ENCODE measurements around the gene CROCC. TPM values are rescaled to one million over a fixed set of nuclear protein-coding genes. Genes with fewer than 3 reads are reported as not detected.

The CROCC gene
- total RNA-seq, 1 donor = 30.2 TPM

DNA sequence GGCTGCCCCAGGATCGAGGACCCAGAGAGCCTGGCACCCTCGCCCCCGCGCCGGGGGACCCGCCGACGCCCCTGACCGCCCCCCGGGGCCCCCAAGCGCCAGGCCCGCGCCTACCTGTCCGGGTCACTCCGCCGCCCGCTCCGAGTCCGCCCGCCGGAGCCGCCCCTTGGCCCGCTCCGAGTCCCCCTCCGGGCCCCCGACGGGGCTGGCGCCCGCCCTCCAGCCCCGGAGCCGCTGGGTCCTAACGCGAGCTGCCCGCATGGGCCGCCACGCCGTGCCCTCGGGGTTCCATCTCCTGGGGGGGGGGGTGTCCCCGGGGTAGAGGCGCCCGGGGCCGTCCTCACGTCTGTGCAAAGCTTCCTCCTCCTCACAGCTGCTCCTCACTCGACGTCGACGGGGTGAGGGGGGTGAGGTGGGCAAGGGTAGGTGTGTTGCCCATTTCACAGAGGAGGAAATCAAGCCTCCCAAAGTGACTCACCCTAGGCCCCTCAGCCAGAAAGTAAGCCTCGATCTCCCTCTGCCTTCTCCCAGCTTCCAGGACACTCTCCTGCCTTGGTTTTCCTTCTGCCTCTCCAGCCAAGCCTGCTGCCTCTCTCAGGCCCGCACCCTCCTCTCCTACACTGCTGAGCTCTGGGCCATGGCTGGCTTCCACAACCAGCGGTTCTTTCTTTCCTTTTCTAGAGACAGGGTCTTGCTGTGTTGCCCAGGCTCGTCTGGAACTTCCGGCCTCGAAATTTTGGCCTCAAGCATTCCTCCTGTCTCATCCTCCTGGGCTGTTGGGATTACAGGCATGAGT is 58.9 kb downstream of the CROCC start, which contains the start of gene MFAP2:
Gene MFAP2, minus strand, starts transcription at position 148 of the 796 bp plus-strand sequence. CDS start 2,347 bp downstream, outside the sequence.
- peak in 1 of 3 donors; percentile 20 for DNase-seq (ENCODE audit: low read depth in 2 of 3, low spot score in 2 of 3)

DNA sequence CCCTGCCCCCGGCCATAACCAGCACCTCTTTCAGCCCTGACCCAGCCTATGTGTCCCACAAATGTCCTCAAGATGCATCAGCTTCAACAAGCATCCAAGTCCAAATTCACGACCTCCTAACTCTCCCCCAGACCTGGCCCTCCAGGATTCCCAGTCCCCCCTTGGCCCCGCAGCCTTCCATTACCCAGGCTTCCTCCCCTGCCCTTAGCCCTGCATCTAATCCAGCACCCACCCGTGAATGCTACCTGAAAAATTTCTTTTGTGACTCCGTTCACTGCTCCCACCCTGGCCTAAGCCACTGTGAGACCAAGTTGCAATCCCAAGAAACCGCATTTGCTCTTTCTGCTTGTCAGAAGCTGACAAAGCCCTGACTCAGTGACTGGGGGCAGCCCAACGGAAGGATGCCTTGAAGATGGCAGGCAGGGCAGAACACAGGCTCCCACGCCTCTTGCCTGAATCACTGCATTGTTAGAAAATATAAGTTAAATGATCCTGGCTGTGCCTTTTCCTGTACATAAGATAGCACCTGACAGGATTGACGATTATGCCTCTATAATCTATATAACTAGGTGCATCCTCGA is 59.6 kb downstream of the CROCC start:
- no peak for DNase-seq (ENCODE audit: low read depth in 2 of 3, low spot score in 2 of 3)

DNA sequence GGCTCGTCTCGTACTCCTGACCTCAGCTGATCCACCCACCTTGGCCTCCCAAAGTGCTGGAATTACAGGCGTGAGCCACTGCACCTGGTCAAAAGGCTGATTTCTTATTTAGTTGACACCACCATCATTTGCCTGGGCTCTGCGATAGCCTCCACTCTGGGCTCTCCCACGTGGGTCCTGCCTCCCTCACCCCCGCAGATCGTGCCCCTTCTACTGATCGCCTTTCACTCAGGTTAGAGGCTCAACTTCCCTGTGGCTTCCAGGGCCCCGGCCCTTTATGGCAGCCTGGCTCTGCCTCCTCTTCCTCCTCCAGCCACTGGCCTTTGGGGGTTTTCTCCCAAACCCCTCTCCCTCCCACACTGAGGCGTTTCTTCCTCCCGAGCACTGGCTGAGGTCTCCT is 61.2 kb downstream of the CROCC start:
- DNase-seq (ENCODE audit: low read depth in 2 of 3, low spot score in 2 of 3) = no peak

DNA sequence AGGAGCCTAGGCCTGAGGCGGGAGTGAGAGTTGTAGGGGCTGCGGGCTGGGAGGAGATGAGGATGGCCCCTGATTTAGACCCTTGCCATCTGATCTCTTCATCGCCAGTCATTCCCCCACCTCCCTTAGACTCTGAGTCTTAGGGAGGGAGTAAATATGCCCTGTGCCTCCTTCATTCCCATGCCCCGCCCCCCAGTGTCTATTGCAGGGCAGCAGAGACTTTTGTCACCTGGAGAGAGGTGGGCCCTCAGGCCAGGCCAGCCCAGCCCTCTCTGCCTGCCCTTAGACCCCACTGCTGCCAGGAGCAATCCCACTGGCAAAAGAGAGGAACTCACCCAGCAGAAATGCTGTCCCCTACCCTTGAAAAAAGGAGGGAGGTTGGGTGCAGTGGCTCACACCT is 61.9 kb downstream of the CROCC start:
- DNase-seq (ENCODE audit: low read depth in 2 of 3, low spot score in 2 of 3) = no peak

DNA sequence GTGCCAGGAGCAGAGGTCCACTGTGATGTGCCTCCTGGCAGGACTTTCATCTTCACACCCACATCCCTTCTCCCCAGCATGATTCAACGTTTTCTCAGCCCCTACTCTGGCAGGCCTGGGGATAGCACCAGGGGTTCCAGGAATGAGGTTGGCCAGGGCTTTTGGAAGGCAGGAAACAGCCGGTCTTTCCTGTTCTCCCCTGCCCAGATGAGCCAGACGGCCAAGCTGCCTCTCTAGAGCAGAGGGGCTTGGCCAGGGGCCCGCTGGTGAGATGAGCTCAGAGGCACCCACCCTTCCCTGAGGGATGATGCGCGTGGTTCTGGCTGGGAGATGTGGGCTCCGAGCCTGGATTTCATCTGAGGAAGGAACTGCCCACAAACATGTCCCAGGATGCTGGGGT is 63.0 kb downstream of the CROCC start:
- peak in 1 of 3 donors; percentile 46 for DNase-seq (ENCODE audit: low read depth in 2 of 3, low spot score in 2 of 3)

DNA sequence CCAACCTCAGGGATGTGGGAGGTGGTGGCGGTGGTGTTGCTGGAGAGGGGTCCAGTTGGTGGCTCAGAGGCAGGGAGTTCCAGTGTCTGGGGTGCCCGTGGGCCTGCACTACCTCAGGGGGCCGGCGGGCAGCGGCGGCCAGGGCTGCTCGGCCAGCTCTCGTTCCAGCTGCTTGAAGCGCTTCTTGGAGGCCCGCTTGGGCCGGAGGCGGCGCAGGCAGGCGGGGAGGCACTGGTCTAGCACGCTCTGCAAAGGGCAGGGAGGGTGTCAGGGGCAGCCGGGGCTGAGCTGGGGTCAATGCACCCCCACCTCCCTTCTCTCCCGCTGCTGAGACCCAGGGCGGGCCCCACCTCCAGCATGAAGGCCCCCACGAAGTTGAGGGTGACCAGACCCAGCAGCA is 64.4 kb downstream of the CROCC start:
- DNase-seq (ENCODE audit: low read depth in 2 of 3, low spot score in 2 of 3) = no peak

DNA sequence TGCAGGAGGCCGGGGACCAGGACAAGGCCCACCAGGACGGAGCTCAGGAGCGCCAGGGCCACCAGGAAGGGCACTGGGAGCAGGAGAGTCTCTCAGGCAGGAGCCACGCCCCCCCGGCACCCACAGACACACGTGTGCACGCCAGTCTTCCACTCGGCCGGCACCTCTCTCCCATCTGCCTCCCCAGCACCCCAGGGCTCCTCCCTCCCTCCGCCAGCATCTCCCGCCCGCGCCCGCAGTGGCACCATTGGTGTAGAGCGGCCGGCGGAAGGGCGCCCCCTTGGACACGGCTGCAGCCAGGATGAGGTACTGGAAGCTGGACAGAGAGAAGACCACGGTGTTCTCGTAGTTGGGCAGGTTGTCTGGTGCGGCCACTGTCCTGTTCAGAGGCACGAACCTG is 64.8 kb downstream of the CROCC start:
- DNase-seq (ENCODE audit: low read depth in 2 of 3, low spot score in 2 of 3) = no peak

DNA sequence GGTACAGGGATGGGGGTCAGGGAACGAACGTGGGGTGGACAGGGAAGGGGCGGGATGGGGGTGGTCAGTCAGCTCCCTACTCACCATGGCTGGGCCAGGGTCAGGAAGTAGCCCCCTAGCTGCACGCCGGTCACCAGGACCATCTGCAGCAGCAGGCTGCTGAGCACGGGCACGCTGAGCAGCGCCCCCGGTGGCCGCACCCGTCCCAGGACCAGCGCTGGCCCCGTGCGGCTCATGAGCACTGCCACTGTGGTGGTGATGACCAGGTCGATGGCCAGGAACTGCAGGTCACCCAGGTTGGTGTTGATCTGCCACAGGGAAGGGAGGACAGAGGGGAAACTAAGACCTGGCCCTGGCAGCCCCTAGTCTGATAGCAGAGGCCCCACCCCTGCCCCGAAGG is 65.2 kb downstream of the CROCC start:
- no peak for DNase-seq (ENCODE audit: low read depth in 2 of 3, low spot score in 2 of 3)

DNA sequence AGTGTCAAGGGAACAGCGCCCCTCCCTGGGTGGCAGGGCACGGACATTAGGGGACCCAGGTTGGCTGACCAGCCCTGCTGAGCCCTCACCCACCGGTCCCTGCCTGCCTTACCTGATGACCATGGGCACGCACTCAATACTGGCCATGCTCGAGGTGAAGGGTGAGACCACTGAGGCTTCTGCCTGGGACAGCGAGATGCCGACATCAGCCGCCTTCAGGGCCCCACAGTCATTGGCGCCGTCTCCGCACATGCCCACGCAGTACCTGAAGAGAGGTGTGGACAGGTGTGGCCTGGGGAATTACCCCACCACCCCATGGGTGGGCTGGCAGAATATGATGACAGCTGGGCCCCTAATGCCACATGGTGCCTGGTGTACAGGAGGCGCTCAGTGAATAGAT is 66.5 kb downstream of the CROCC start:
- no peak for DNase-seq (ENCODE audit: low read depth in 2 of 3, low spot score in 2 of 3)

DNA sequence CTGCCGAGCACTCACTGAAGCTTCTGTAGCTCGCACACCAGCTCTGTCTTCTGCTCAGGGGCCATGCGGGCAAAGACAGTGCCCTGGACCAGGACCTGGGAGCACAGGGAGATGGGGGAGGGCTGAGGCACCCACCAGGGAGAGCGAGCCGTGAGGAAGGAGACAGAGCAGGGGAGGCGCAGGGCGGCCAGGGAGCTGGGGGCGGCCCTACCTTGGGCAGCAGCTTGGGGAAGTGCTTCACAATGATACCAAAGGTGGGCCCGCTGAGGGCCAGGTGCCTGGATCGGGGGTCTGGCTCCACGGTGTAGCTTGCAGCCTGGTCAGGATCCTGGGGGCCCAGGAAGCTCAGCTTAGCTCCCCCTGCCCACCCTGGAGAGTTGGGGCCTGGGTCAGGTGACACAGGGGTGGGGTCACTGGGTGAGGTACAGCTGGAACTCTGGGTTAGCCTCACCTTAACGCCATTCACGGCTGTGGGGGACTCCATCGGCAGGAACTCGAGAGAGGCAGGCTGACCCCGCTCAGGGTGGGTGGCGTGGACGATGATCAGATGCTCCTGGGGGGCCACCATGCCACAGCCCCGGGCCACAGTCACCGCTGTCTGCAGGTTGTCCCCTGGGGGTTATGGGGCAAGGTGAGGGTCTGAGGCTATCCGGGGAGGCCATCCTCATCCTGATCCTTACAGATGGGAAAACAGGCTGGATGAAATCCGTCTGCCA is 68.1 kb downstream of the CROCC start:
- no peak for DNase-seq (ENCODE audit: low read depth in 2 of 3, low spot score in 2 of 3)

DNA sequence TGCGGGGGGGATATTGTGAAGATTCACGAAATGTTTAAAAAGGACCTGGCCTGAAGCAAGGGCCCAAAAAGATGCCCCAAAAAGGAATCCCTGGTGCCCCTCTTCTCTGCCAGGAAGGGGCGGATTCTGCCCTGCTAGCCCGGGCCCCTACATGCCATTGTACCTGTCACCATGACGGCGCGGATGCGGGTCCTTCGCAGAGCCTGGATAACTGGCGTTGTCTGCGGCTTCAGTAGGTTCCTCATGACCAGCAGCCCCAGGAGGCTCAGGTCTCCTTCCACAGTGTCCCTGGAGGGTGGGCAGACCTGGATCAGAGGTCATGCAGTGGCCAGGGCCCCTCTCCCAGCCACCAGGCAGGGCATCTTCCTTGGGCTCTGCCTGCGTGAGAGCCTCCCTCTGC is 69.8 kb downstream of the CROCC start:
- DNase-seq (ENCODE audit: low read depth in 2 of 3, low spot score in 2 of 3) = no peak

DNA sequence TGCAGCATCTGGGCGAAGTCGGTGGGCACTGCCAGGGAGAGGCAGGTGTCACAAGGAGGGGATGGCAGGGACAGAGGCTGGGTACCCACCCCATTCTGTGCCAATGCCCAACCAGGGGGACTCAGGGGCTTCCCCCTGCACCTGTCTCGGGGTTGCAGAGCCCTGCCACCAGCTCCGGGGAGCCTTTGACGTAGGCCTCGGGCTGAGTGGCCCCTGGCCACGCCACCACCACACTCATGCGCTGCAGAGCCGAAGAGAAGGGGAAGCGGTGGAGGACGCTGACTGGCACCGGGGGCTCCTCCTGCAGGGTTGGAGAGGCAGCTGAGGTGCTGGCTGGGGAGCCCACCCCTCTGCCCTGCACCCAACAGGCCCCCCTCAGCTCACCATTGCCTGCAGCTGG is 70.4 kb downstream of the CROCC start:
- DNase-seq (ENCODE audit: low read depth in 2 of 3, low spot score in 2 of 3) = no peak

DNA sequence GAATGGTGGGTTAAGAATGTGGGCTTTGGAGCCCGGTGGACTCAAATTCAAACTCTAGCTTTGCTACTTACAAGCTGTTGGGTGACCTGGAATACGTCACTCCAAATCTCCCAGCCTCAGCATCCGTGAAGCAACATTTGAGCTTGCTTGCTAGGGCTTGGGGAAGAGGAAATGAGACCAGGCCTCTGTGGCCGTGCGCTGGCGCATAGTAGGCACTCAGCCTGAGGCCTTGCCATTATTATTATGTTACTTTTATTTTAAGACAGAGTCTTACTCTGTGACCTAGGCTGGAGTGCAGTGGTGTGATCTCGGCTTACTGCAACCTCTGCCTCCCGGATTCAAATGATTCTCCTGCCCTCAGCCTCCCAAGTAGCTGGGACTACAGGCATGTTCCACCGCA is 70.9 kb downstream of the CROCC start:
- no peak for DNase-seq (ENCODE audit: low read depth in 2 of 3, low spot score in 2 of 3)

DNA sequence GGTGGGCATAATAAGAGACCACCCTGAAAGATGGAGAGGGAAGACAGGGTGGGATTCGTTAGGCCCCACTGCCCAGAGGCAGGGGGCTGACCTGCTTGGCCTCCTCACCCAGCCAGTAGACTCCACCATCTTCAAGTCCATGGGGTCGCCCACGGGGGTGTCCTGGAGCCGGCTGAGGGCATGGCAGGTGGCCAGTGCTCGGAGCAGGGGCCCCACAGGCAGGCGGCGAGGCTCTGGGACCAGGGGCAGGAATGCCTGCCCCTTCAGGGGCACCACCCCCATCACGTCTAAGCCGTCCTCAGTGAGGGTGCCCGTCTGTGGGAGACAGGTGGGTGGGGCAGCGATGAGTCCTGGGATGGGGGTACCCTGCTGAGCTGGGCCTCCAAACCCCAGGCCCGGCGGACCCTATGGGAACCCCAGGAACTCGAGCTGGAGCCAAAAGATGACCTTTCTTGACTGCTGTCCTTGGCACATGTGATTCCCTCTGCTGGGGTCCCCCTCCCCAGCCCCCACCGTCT is 71.8 kb downstream of the CROCC start:
- DNase-seq (ENCODE audit: low read depth in 2 of 3, low spot score in 2 of 3) = no peak

DNA sequence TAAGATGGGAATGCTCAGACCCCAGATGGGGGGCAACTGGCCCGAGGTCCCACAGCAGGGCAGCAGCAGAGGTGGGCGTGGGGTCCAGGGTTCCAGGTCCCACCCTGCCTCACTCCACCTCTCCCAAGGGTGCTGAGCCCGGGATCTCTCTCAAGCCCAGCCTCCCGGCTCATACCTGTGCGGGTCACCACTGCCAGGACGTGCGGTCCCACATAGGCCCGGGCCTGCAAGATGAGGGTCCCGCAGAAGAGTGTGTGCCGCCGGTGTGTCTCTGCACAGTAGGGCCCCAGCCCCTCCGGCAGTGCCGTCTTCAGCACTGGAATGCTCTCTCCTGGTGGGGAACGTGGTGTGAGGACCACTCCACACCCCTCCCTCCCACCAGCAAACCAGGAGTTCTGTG is 75.1 kb downstream of the CROCC start:
- DNase-seq (ENCODE audit: low read depth in 2 of 3, low spot score in 2 of 3) = no peak

DNA sequence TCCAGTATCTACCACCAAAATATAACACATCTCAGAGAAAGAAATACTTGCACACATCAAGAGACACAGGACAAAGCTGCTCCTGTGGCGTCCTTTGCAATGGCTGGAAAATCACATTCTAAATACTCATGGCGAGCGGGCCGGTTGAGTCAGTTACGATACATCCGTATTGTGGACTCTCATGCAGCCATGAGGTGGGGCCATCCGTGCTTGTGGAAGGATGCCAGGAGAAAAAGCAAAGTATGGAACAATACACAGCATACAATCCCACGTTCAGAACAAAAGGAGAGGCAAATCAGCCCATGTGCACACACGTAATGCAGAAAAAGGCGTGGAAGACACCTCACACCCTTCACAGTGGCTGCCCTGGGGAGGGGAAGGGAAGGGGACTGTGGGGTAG is 76.9 kb downstream of the CROCC start:
- no peak for DNase-seq (ENCODE audit: low read depth in 2 of 3, low spot score in 2 of 3)

DNA sequence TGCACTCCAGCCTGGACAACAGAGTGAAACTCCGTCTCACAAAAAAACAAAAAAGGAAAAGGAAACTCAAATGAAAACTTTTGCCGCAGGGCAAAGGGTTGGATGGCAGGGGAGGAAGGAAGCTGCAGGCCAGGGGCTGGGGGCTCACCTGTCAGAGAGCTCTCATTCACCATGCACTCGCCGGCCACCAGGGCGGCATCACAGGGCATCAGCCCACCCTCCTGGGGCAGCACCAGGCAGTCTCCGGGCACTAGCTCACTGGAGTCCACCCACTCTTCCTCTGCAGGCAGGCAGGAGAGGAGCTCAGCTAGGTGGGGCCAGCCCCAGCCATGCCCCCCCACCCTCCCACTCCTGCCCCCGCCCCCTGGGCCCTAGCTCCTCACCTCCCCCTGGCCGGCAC is 78.1 kb downstream of the CROCC start:
- DNase-seq (ENCODE audit: low read depth in 2 of 3, low spot score in 2 of 3) = no peak

DNA sequence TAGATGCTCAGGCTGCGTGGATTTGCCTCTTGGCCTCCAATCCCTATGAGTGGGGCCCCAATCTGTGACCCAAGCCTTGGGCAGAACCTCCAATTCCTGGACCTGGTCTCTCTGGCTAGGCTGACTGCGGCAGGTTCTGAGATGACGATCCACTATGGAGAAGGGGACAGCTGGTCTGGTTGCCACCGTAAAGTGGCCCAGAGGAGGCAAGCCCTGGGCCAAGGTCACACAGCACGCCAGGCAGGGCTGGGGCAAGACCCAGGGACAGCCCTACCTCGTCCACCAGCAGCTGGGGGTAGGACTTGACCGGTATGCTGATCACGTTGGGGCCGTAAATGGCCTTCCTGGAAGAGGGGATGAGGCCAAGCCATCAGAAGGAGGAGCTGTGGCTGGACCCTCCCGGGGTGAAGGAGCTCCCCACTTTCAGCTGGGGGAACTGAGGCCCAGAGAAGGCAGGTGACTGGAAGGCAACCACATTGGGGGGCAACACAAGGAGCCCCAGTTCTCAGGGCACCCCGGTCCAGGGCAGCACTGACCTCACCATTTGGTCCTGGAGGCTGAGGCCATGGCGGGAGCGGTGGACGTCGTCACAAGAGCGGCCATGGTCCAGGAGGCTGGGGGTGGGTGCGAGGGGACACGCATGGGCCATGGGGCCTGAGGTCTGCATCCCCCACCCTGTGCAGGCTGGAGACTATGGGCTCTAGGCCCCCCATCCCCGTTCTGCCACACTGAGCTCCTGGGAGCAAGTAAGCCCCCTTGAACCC is 80.2 kb downstream of the CROCC start:
- no peak for DNase-seq (ENCODE audit: low read depth in 2 of 3, low spot score in 2 of 3)

DNA sequence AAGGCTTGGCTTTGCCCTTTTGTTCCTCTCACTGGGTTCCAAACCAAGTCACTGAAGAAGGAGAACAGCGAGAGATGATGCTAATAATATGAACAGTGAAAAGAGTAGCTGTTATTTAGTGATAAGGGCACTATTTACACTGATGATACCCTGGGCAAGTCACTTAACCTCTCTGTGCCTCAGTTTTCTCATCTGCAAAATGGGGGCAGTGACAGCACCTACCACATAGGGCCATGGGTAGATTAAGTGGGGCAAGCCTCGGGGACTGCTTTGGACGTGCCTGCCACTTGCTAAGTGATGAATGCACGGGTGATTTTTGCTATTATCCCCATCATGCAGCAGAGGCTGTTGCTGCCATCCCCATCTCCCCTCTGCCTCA is 80.8 kb downstream of the CROCC start:
- no peak for DNase-seq (ENCODE audit: low read depth in 2 of 3, low spot score in 2 of 3)

DNA sequence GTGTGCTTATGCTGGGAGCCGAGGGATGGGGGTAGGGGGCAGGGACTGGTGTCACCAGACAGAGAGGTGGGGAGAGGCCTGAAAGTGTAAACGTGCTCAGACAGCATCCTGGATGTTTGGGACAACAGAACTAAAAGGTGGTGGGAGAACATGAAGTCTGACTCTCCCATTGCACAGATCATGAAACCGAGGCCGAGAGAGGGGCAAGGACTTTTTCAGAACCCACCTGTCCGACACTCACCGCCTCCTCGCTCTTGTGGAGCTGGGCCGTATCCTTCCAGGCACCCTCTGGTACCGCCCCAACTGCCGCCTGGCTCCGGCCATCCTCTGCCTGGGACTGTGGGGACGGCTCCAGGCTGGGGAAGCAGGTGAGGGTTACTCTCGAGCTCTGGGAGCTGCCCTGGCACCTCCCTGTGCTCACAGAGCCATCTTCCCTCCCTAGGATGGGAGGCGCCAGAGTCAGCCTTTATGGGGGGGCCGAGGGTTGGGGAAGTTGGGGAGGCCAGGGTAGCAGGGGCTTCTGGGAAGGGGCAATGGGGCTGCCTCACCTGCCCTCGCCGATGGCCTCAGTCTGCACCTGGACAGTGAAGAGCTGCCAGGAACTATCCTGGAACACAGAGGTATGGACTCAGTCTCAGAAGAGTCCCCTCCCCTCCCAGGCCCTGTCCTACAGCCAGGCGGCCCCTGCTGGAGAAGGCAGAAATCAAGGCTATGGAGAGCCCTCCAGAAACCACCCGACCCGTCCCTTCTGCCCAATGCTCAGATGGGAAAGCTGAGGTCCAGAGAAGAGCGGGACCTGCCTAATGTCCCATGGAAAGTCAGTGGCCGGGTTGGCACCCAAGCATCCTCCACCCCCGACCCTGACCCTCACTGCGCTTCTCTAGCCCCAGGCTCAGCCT is 83.0 kb downstream of the CROCC start:
- DNase-seq (ENCODE audit: low read depth in 2 of 3, low spot score in 2 of 3) = no peak

Data from hematopoietic multipotent progenitor cell (in vitro differentiated cells).